ENCODE measurements around the gene NAPG.
"Not testable (repeated sequence)": the region's sequence is repeated elsewhere in the genome, so short reads cannot be mapped to it uniquely, and the experiment has no call there.

The NAPG gene

GRCh38 chr18:10546557-10547300 is 20.9 kb downstream of the NAPG start:
- TF ChIP-seq POLR2A (IDR thresholded peaks at IDR 0.05; ENCODE audit: extremely low read depth, insufficient read length) (no peak), MYC (IDR thresholded peaks at IDR 0.05; ENCODE audit: low read depth, low read length) (no peak), MAX (IDR thresholded peaks at IDR 0.05; ENCODE audit: low read depth, low read length) (no peak)
- TF ChIP-seq, protein P1, sequence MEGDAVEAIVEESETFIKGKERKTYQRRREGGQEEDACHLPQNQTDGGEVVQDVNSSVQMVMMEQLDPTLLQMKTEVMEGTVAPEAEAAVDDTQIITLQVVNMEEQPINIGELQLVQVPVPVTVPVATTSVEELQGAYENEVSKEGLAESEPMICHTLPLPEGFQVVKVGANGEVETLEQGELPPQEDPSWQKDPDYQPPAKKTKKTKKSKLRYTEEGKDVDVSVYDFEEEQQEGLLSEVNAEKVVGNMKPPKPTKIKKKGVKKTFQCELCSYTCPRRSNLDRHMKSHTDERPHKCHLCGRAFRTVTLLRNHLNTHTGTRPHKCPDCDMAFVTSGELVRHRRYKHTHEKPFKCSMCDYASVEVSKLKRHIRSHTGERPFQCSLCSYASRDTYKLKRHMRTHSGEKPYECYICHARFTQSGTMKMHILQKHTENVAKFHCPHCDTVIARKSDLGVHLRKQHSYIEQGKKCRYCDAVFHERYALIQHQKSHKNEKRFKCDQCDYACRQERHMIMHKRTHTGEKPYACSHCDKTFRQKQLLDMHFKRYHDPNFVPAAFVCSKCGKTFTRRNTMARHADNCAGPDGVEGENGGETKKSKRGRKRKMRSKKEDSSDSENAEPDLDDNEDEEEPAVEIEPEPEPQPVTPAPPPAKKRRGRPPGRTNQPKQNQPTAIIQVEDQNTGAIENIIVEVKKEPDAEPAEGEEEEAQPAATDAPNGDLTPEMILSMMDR (IDR thresholded peaks at IDR 0.05; ENCODE audit: low read depth, low read length), result no peak
- H3K4me3 ChIP-seq (ENCODE audit: low read depth, low read length), result no peak overlapping the region
- DNase-seq (ENCODE audit: low read depth), result no peak

DNA sequence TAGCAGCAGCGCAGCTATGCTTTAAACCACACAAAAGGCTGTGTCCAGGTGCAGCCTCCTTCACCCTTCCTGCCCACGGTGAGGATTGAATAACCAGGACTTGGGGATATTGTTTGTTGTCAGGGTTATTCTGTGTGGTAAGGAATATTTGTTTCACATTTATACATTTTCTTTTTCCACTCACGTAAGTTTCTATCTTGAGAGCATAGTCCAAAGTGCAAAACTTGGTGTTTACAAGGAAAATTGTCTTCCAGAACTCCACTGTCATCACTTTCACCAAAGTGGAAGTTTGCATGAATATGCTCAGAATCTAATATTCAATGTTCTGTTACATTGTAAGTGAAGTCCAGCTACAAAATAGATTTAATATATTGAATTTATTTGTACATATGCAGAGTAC is 26.4 kb downstream of the NAPG start:
- TF ChIP-seq MYC (IDR thresholded peaks at IDR 0.05; ENCODE audit: low read depth, low read length) (no peak), MAX (IDR thresholded peaks at IDR 0.05; ENCODE audit: low read depth, low read length) (no peak), POLR2A (IDR thresholded peaks at IDR 0.05; ENCODE audit: extremely low read depth, insufficient read length) (no peak)
- TF ChIP-seq, protein P1 (IDR thresholded peaks at IDR 0.05; ENCODE audit: low read depth, low read length), result no peak
- H3K4me3 ChIP-seq (ENCODE audit: low read depth, low read length), result no peak overlapping the region
- DNase-seq (ENCODE audit: low read depth), result no peak

- not testable (repeated sequence) for DNase-seq (ENCODE audit: low read depth); H3K4me3 ChIP-seq (ENCODE audit: low read depth, low read length)
These were observed 30.4 kb downstream of the NAPG start for GRCh38 chr18:10556251-10556650.

DNA sequence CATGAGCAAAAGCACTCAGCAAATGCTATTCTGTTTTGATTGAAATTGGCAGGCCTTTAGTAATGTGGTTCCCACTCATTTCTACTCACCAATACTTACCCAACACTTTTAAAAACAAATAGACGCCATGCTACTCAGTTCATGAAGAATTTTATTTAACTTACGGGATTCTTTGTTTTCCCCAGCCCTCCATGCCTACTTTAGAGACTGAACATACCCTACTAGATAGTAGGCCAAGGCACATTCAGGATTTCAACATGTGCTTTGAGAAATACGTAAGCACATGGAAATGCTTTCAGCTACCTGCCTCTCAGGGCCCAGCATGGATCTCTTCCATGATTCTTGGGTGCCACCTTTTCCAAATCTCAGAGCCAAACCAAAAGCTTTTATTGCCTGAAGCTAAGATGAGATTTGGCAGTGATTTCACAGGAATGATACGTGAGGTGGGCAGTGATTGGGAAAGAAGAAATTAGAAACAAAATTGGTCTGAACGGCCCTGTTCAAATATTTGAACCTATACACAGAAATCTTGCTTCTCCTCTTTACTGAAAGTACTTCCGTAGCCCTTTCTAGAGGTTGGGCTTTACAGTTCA is 31.4 kb downstream of the NAPG start:
- no peak for DNase-seq (ENCODE audit: low read depth)
- TF ChIP-seq POLR2A (IDR thresholded peaks at IDR 0.05; ENCODE audit: extremely low read depth, insufficient read length) (no peak), MYC (IDR thresholded peaks at IDR 0.05; ENCODE audit: low read depth, low read length) (no peak), MAX (IDR thresholded peaks at IDR 0.05; ENCODE audit: low read depth, low read length) (no peak)
- TF ChIP-seq, protein P1 (IDR thresholded peaks at IDR 0.05; ENCODE audit: low read depth, low read length), result no peak
- H3K4me3 ChIP-seq (ENCODE audit: low read depth, low read length), result no peak overlapping the region

DNA sequence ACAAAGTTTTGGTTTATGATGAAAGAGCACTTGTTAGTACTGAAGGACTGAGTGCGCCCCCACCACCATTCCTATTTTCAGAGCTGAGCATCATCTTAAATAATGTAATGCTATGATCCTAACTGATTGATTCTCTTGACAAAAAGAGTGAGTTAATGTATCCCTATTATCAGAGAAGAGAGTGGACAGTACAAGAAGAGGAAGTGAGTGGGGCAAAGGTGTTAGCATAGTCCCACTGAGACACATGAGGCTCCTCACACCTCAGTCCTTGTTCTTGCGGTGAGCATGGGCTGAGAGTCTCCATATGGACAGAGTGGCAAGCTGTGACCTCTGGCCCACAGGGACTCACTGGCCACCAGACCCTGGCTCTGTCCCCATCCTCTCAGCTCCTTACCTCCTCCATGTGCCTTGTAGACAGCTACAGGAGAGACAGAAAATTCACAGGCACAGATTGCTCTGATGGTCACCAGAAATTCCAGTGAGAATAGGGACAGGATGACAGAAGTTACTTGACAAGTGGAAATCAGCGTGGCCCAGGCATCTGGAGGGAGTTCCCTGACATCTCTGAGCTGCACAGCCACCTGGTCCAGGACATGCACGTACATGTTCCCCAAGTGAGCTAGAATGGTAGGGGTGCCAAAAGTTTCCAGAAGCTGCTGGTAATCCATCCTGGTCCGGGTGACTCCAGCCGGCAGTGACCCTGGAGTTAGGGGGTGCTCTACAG is 32.6 kb downstream of the NAPG start:
- no peak for DNase-seq (ENCODE audit: low read depth)
- H3K4me3 ChIP-seq (ENCODE audit: low read depth, low read length), result no peak overlapping the region
- TF ChIP-seq MYC (IDR thresholded peaks at IDR 0.05; ENCODE audit: low read depth, low read length) (no peak), MAX (IDR thresholded peaks at IDR 0.05; ENCODE audit: low read depth, low read length) (no peak), POLR2A (IDR thresholded peaks at IDR 0.05; ENCODE audit: extremely low read depth, insufficient read length) (no peak)
- TF ChIP-seq, protein P1 (IDR thresholded peaks at IDR 0.05; ENCODE audit: low read depth, low read length), result no peak

DNA sequence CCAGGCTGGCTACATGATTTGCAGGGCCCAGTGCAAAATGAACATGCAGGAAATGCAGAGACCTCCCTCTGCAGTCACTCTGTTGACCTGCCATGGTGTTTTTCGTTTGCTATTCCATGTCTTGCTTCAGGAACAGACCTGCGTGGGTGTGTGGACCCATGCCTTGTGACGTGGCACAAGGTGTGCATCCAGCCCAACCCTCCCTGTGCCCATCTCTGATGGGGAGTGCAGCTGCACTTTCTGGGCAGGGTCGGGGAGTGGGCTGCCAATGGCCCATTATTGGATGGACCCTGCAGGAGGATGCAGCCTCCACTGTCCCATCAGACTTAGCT is 33.1 kb downstream of the NAPG start:
- DNase-seq (ENCODE audit: low read depth), result no peak
- no peak for TF ChIP-seq POLR2A (IDR thresholded peaks at IDR 0.05; ENCODE audit: extremely low read depth, insufficient read length)
- TF ChIP-seq, protein P1 (IDR thresholded peaks at IDR 0.05; ENCODE audit: low read depth, low read length), result no peak
- no peak for TF ChIP-seq MYC (IDR thresholded peaks at IDR 0.05; ENCODE audit: low read depth, low read length)
- TF ChIP-seq MAX (IDR thresholded peaks at IDR 0.05; ENCODE audit: low read depth, low read length), result no peak

More for the DNA sequence above, 33.1 kb downstream of the NAPG start:
- no peak overlapping the region for H3K4me3 ChIP-seq (ENCODE audit: low read depth, low read length)
